DMS153 treated with DMSO at 0.1 percent for 48 hours (cell line): ENCODE measurements around the gene SFR1.
"Not testable (repeated sequence)": the region's sequence is repeated elsewhere in the genome, so short reads cannot be mapped to it uniquely, and the experiment has no call there.

Experiments used
- DNase-seq: peaks from one replicate; lab custom pipeline; 2025; ENCODE audit not compliant: unreplicated experiment; lab: John Stamatoyannopoulos, UW

The SFR1 gene

DNA sequence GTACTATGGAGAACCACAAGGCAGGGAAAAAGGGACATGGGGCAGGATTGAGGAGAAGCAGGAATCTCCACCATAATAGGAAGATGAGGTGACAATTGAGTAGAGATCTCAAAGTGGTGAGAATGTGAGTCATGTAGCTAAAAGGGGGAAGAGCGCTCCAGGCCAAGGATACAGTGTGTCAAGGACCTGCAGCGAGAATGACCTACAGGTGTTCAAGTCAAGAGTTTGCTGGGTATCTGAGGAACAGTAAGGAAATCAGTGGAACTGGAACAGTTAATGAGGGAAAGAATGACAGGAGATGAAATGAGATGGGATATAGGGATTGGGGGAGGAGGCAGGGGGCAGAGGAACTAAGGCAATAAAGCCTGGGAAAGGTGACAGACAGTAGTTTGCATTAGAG is 33.6 kb downstream of the SFR1 start:
- DNase-seq = no peak

DNA sequence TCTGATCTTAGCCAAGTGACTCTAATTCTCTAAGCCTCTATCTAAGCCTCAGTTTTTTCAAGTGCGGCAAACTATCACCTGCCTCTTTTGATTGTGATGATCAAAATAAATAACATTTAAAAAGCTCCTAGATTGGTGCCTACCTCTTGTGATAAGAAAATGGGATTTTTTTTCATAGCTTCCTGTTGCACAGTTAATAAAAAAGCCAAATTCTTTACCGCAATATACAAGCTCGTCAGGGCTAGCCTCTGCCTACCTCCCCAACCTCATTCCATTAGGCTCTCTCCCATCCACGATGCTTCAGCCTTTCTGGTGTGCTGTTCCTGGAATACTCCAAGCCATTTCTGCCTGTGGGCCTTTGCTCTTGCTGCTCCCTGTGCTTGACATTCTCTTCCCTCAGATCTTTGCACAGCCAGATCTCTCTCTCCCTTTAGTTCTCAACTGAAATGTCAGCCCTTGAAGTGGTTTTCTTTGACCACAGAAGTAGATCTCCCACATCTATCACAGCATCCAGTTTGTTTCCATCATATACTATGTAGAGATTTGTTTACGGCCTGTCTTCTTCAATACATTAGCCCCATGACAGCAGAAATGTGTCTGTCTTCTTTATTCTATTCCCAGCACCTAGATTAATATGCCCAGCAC is 48.8 kb downstream of the SFR1 start:
- no peak for DNase-seq

- DNase-seq = not testable (repeated sequence)
Observed at GRCh38 chr10:104174136-104174535, 52.2 kb downstream of the SFR1 start.
